ENCODE measurements around the gene ATAD1.
A peak's percentile ranks its signal among the peaks of the same experiment; 100 is the strongest.
"Not testable (repeated sequence)": the region's sequence is repeated elsewhere in the genome, so short reads cannot be mapped to it uniquely, and the experiment has no call there.

ATAD1 gene

DNA sequence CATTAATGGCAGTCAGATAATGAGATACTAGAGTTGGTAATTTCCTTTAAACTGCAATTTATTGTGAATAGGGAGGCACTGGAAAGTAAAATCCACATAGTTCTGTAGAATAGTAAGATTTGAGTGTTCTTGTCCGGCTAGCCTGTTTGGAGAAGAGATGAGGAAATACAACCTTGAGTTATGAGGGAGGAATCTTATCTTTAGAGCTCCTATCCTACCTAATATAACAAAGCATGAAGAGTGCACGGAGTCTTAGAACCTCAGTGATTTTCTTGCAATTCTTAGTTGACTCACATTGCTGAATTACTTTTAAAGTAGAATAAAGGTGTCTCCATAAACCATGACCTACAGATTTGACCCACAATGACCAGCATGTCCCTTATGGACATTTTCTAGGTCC, 73.4 kb downstream of the ATAD1 start:
- no peak for DNase-seq (ENCODE audit: low read depth)
- TF ChIP-seq, protein P1, sequence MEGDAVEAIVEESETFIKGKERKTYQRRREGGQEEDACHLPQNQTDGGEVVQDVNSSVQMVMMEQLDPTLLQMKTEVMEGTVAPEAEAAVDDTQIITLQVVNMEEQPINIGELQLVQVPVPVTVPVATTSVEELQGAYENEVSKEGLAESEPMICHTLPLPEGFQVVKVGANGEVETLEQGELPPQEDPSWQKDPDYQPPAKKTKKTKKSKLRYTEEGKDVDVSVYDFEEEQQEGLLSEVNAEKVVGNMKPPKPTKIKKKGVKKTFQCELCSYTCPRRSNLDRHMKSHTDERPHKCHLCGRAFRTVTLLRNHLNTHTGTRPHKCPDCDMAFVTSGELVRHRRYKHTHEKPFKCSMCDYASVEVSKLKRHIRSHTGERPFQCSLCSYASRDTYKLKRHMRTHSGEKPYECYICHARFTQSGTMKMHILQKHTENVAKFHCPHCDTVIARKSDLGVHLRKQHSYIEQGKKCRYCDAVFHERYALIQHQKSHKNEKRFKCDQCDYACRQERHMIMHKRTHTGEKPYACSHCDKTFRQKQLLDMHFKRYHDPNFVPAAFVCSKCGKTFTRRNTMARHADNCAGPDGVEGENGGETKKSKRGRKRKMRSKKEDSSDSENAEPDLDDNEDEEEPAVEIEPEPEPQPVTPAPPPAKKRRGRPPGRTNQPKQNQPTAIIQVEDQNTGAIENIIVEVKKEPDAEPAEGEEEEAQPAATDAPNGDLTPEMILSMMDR (IDR thresholded peaks at IDR 0.05; ENCODE audit: insufficient read depth, low read depth, low read length, missing control alignments), result no peak
- no peak overlapping the region for H3K4me3 ChIP-seq (ENCODE audit: low read depth, low read length)

DNA sequence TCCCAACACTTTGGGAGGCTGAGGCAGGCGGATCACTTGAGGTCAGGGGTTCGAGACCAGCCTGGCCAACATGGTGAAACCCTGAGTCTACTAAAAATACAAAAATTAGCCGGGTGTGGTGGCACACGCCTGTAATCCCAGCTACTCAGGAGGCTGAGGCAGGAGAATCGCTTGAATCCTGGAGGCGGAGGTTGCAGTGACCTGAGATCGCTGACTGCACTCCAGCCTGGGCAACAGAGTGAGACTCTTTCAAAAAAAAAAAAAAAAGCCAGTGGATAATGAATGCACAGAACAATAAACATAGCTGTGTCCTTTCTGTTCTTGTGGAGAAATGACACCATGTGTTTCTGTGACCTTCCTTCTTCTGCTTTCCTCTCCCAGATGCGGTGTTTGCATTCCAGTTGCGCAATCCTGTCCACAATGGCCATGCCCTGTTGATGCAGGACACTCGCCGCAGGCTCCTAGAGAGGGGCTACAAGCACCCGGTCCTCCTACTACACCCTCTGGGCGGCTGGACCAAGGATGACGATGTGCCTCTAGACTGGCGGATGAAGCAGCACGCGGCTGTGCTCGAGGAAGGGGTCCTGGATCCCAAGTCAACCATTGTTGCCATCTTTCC, 74.9 kb downstream of the ATAD1 start:
- not testable (repeated sequence) for DNase-seq (ENCODE audit: low read depth)

GRCh38 chr10:87740254-87740655, 77.8 kb downstream of the ATAD1 start:
- DNase-seq (ENCODE audit: low read depth), result no peak
- TF ChIP-seq, protein P1 (IDR thresholded peaks at IDR 0.05; ENCODE audit: insufficient read depth, low read depth, low read length, missing control alignments), result no peak
- no peak overlapping the region for H3K4me3 ChIP-seq (ENCODE audit: low read depth, low read length)

More for the DNA sequence above, 74.9 kb downstream of the ATAD1 start:
- not testable (repeated sequence) for H3K4me3 ChIP-seq (ENCODE audit: low read depth, low read length)

- TF ChIP-seq, protein P1 (IDR thresholded peaks at IDR 0.05; ENCODE audit: insufficient read depth, low read depth, low read length, missing control alignments), result no peak
- no peak overlapping the region for H3K4me3 ChIP-seq (ENCODE audit: low read depth, low read length)
- DNase-seq (ENCODE audit: low read depth), result no peak
These were observed 78.3 kb downstream of the ATAD1 start for GRCh38 chr10:87739703-87740102.

GRCh38 chr10:87738253-87738652, 79.8 kb downstream of the ATAD1 start:
- DNase-seq (ENCODE audit: low read depth); H3K4me3 ChIP-seq (ENCODE audit: low read depth, low read length): not testable (repeated sequence)

- H3K4me3 ChIP-seq (ENCODE audit: low read depth, low read length), result no peak overlapping the region
These were observed 82.8 kb downstream of the ATAD1 start for GRCh38 chr10:87734987-87735827.

DNA sequence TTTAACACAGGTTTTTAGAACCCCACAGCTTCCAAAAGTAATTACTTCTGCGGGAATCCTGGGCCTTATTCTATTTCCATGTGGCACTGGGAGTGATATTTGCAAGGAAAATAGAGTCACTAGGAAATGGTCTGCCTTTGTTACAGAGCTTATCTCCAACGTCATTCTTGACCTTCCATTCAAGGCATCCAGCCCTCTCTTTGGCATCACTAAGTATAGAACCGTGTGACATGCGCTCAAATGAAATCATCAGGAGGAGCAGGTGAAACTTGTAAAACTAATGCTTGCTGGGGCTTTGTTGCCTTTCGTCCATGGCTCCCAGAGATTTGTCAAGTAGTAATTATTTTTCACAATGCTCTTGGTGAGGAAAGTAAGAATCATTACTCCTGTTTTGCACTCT, 84.9 kb downstream of the ATAD1 start:
- no peak overlapping the region for H3K4me3 ChIP-seq (ENCODE audit: low read depth, low read length)
- TF ChIP-seq, protein P1 (IDR thresholded peaks at IDR 0.05; ENCODE audit: insufficient read depth, low read depth, low read length, missing control alignments), result no peak
- DNase-seq (ENCODE audit: low read depth), result no peak

More at GRCh38 chr10:87734987-87735827, 82.8 kb downstream of the ATAD1 start:
- TF ChIP-seq, protein P1 (IDR thresholded peaks at IDR 0.05; ENCODE audit: insufficient read depth, low read depth, low read length, missing control alignments), result peak; percentile 65
- peak; percentile 54 for DNase-seq (ENCODE audit: low read depth)

GRCh38 chr10:87729940-87730339, 88.1 kb downstream of the ATAD1 start:
- TF ChIP-seq, protein P1 (IDR thresholded peaks at IDR 0.05; ENCODE audit: insufficient read depth, low read depth, low read length, missing control alignments), result no peak
- H3K4me3 ChIP-seq (ENCODE audit: low read depth, low read length), result no peak overlapping the region
- DNase-seq (ENCODE audit: low read depth), result no peak

All from GM12865 (cell line).